GM12878 (cell line): ENCODE measurements around the gene JUND. TPM values are rescaled to one million over a fixed set of nuclear protein-coding genes. Genes with fewer than 3 reads are reported as not detected.

Experiments used
- ATAC-seq: fragments of 200-7000 bp; cut with Tn5 transposase; 3 replicates; pipeline ENCODE4 v1.9.1; 2020; ENCODE audit warnings: mild to moderate bottlenecking, moderate library complexity
- Bru-seq: library from RNA; stranded (reverse); fragments of 400-500 nt; gene quantifications from one replicate; lab custom pipeline; 2021; lab: Mats Ljungman, UMichigan
- BruChase-seq, 2 experiments: library from RNA; stranded (reverse); fragments of 400-500 nt; gene quantifications; one replicate each; lab custom pipeline; 2021; lab: Mats Ljungman, UMichigan
- BruUV-seq: library from RNA; stranded (reverse); fragments of 400-500 nt; replicated peaks from 2 replicates; lab custom pipeline; 2021; lab: Mats Ljungman, UMichigan
- CTCF ChIA-PET: fragments of 300-600 bp; sonication (Branson Sonifier 250); formaldehyde crosslinking; extraction: SDS; loops from one replicate; lab custom pipeline; 2021; ENCODE audit warnings: inconsistent platforms; lab: Yijun Ruan, JAX
- POLR2A ChIA-PET: fragments of 350-600 bp; formaldehyde crosslinking; extraction: SDS; loops from one replicate; lab custom pipeline; 2021; ENCODE audit warnings: inconsistent platforms; lab: Charles Lee
- RAD21 ChIA-PET: fragments of 300-600 bp; sonication (Branson Sonifier 250); formaldehyde crosslinking; loops from one replicate; lab custom pipeline; 2023; ENCODE audit warnings: antibody characterized with exemption; ENCODE audit not compliant: unreplicated experiment; lab: Charles Lee
- SMC1A ChIA-PET: fragments of 300-600 bp; sonication (Branson Sonifier 250); formaldehyde crosslinking; loops from one replicate; lab custom pipeline; 2023; ENCODE audit not compliant: unreplicated experiment, uncharacterized antibody; lab: Charles Lee
- DNase-seq: peaks from one replicate; pipeline ENCODE4 v3.0.0-alpha.2; 2011; ENCODE audit warnings: low read depth, low spot score
- FAIRE-seq: peaks from 3 replicates; lab custom pipeline; 2011; peaks lifted over from hg19 to GRCh38; lab: Jason Lieb, UNC
- H2AFZ ChIP-seq: 2 replicates; pipeline ENCODE4 v1.6.0; 2011; ENCODE audit warnings: low read depth, low read length, control low read depth; ENCODE audit not compliant: control insufficient read depth
- H3K27ac ChIP-seq: 2 replicates; pipeline ENCODE4 v1.5.1; 2011; ENCODE audit warnings: control low read depth; ENCODE audit not compliant: control insufficient read depth, insufficient read depth
- H3K27me3 ChIP-seq, 2 experiments: replicated peaks in 1 of 2; 2 replicates each; pipeline versions ENCODE4 v1.6.0 to v1.6.1; 2011; ENCODE audit warnings: low read length in 1 of 2; ENCODE audit not compliant: control insufficient read depth in 2 of 2, insufficient read depth in 2 of 2
- H3K36me3 ChIP-seq, 2 experiments: 2 replicates each; pipeline ENCODE4 v1.5.1; 2011; ENCODE audit warnings: low read length in 1 of 2; ENCODE audit not compliant: control insufficient read depth in 2 of 2, insufficient read depth in 2 of 2
- H3K4me1 ChIP-seq: 2 replicates; pipeline ENCODE4 v1.6.1; 2011; ENCODE audit warnings: mild to moderate bottlenecking, low read length, moderate library complexity, mixed read lengths; ENCODE audit not compliant: control insufficient read depth, insufficient read depth
- H3K4me2 ChIP-seq: 2 replicates; pipeline ENCODE4 v1.6.0; 2011; ENCODE audit warnings: control low read depth; ENCODE audit not compliant: control insufficient read depth, insufficient read depth
- H3K4me3 ChIP-seq: fragments of 200-600 bp; sonication (generic); 2 replicates; pipeline ENCODE4 v1.5.1; 2016
- H3K79me2 ChIP-seq: 2 replicates; pipeline ENCODE4 v1.6.0; 2011; ENCODE audit warnings: low read length; ENCODE audit not compliant: control insufficient read depth, insufficient read depth
- H3K9ac ChIP-seq: 2 replicates; pipeline ENCODE4 v1.8.0; 2011; ENCODE audit warnings: low read length, control low read depth, mixed read lengths; ENCODE audit not compliant: control insufficient read depth, insufficient read depth
- H3K9me3 ChIP-seq: replicated peaks from 3 replicates; pipeline ENCODE4 v1.5.1; 2011; ENCODE audit warnings: mild to moderate bottlenecking, low read length; ENCODE audit not compliant: control insufficient read depth, insufficient read depth
- H4K20me1 ChIP-seq: 2 replicates; pipeline ENCODE4 v1.6.0; 2011; ENCODE audit not compliant: control insufficient read depth, insufficient read depth
- CREM ChIP-seq: IDR thresholded peaks from 2 replicates; pipeline ENCODE4 v1.6.1; 2014; ENCODE audit warnings: antibody characterized with exemption, low read depth
- ESRRA ChIP-seq: IDR thresholded peaks from 2 replicates; pipeline ENCODE4 v1.6.1; 2012; ENCODE audit warnings: mild to moderate bottlenecking, low read length, improper control_type of control experiment
- HDGF ChIP-seq: fragments of 450-650 bp; IDR thresholded peaks from 2 replicates; pipeline ENCODE4 v1.6.1; 2016; ENCODE audit warnings: antibody characterized with exemption
- KLF5 ChIP-seq: fragments of 450-650 bp; IDR thresholded peaks from 2 replicates; pipeline ENCODE4 v1.6.1; 2014; ENCODE audit warnings: mild to moderate bottlenecking; ENCODE audit not compliant: partially characterized antibody
- NR2C2 ChIP-seq: IDR thresholded peaks from 2 replicates; pipeline ENCODE4 v1.6.1; 2011; ENCODE audit warnings: borderline replicate concordance, low read depth; ENCODE audit not compliant: control insufficient read depth, insufficient read length
- SUZ12 ChIP-seq: fragments of 200-600 bp; sonication (generic); IDR thresholded peaks from one replicate; pipeline ENCODE4 v1.6.1; 2018; ENCODE audit warnings: antibody characterized with exemption, mild to moderate bottlenecking; ENCODE audit not compliant: unreplicated experiment
- ZNF207 ChIP-seq: fragments of 450-650 bp; IDR thresholded peaks from 2 replicates; pipeline ENCODE4 v1.6.1; 2014; ENCODE audit warnings: antibody characterized with exemption, mild to moderate bottlenecking, borderline replicate concordance
- ZNF384 ChIP-seq: IDR thresholded peaks from 2 replicates; pipeline ENCODE4 v1.6.1; 2012; ENCODE audit warnings: low read depth, mild to moderate bottlenecking, low read length, improper control_type of control experiment, borderline replicate concordance
- WGBS: methylation state at CpG from one replicate; pipeline ENCODE4 v1.1.6; 2016; ENCODE audit warnings: low lambda C conversion rate; ENCODE audit not compliant: insufficient replicate concordance, insufficient coverage; ENCODE audit errors: missing lambda C conversion rate; 5-methylcytosine and 5-hydroxymethylcytosine counted together
- in situ Hi-C: fragments of 300-500 bp; cut with MboI; formaldehyde crosslinking; loops from 9 replicates; pipeline ENCODE4 v1.14.3; 2018; ENCODE audit warnings: mixed read lengths
- intact Hi-C: fragments of 100-400 bp; cut with micrococcal nuclease; formaldehyde crosslinking; loops from one replicate; pipeline ENCODE4 v1.14.2; 2022; ENCODE audit not compliant: unreplicated experiment
- long read RNA-seq, 2 experiments: library from polyadenylated mRNA; unstranded; transcript quantifications; one replicate each; pipeline ENCODE4 v2.0.0, GENCODE V29; 2019 to 2020
- polyA minus RNA-seq, 3 experiments: library from RNA; depleted of rRNA, polyadenylated mRNA; stranded (reverse); fragments of >200 nt; gene quantifications; 2 replicates each; pipeline ENCODE4 v1.2.3, GENCODE V29; 2011
- polyA plus RNA-seq, 11 experiments: library from polyadenylated mRNA; depleted of rRNA in 4 of 11; unstranded in 6 of 11; stranded (reverse) in 5 of 11; fragments of >200 nt; fragmentation: Nextera tagmentation in 4 of 11; fragmentation: Illumina TruSeq in 1 of 11; extraction: Ambion mirVana in 4 of 11; extraction: Trizol in 1 of 11; gene quantifications; 1 replicate in 1 of 11; 2 replicates in 10 of 11; pipeline versions ENCODE4 v1.2.1 to v1.2.3, GENCODE V29; 2011 to 2016; ENCODE audit warnings: inconsistent platforms in 2 of 11, missing spikeins in 2 of 11, low read depth in 1 of 11
- total RNA-seq, 4 experiments: library from RNA; depleted of rRNA in 3 of 4; stranded (reverse); fragments of >200 nt in 3 of 4; fragmentation: Illumina TruSeq in 1 of 4; extraction: Trizol in 1 of 4; gene quantifications; 2 replicates each; pipeline versions ENCODE4 v1.2.1 to v1.2.3, GENCODE V29; 2013 to 2021
- TF ChIP-seq, protein P1 (sequence below): fragments of 450-650 bp; IDR thresholded peaks from 2 replicates; pipeline ENCODE4 v1.6.1; 2017; ENCODE audit warnings: low read depth, mild to moderate bottlenecking, moderate library complexity
- TF ChIP-seq, protein P2 (sequence below): fragments of 450-650 bp; IDR thresholded peaks from 2 replicates; pipeline ENCODE4 v1.6.1; 2017; ENCODE audit warnings: mild to moderate bottlenecking, low read depth, inconsistent platforms; ENCODE audit not compliant: poor library complexity, severe bottlenecking

Gene JUND
- total RNA-seq (2013; cell fraction: nucleolus; rRNA removed) = 50.9 and 51.1 TPM in 2 replicates
- total RNA-seq (2014; rRNA removed) (91.3 and 116 TPM in 2 replicates), total RNA-seq (2014; rRNA removed; fragmentation: Illumina TruSeq; extraction: Trizol) (16.9 and 19.1 TPM in 2 replicates), total RNA-seq (2021) (164 and 176 TPM in 2 replicates), polyA plus RNA-seq (2011; rRNA removed) (9.2 and 18.6 TPM in 2 replicates), polyA plus RNA-seq (2014; fragmentation: Illumina TruSeq; extraction: Trizol) (20.3 and 26.8 TPM in 2 replicates), polyA plus RNA-seq (2014; fragmentation: Nextera tagmentation; extraction: Ambion mirVana) (10 to 100 TPM; 11.2 to 16.0 TPM), polyA plus RNA-seq (2014; rRNA removed) (148 and 166 TPM in 2 replicates), polyA plus RNA-seq (2016; fragmentation: Nextera tagmentation; extraction: Ambion mirVana) (1 to 10 TPM; 7.4 to 9.1 TPM), polyA minus RNA-seq (2011; rRNA and poly(A)+ RNA removed) (22.5 and 61.2 TPM in 2 replicates), Bru-seq, nascent RNA (percentile 98 among the genes with signal in this experiment), BruChase-seq, experiment 1, labeled RNA remaining after a 6-hour chase (percentile 98 among the genes with signal in this experiment), BruChase-seq, experiment 2, labeled RNA remaining after a 2-hour chase (percentile 99 among the genes with signal in this experiment)
- polyA plus RNA-seq (2011; ENCODE audit: low read depth) = 5.4 TPM
- 36.2 and 90.3 TPM in 2 replicates for polyA plus RNA-seq (2011; cell fraction: cytosol; rRNA removed)
- polyA plus RNA-seq (2011; cell fraction: nucleus; rRNA removed) = 64.3 and 75.7 TPM in 2 replicates
- 68.6 and 81.1 TPM in 2 replicates for polyA plus RNA-seq (2012)
- polyA minus RNA-seq (2011; cell fraction: cytosol; rRNA and poly(A)+ RNA removed) = 55.2 and 60.1 TPM in 2 replicates
- 70.8 and 116 TPM in 2 replicates for polyA minus RNA-seq (2011; cell fraction: nucleus; rRNA and poly(A)+ RNA removed)
- long read RNA-seq, experiment 1, partial matches to known transcripts = 0 of 4 reads
- long read RNA-seq, experiment 1, other reads (novel, unspliced or antisense) = 0 of 4 reads
- long read RNA-seq, experiment 2 = 0 reads

DNA sequence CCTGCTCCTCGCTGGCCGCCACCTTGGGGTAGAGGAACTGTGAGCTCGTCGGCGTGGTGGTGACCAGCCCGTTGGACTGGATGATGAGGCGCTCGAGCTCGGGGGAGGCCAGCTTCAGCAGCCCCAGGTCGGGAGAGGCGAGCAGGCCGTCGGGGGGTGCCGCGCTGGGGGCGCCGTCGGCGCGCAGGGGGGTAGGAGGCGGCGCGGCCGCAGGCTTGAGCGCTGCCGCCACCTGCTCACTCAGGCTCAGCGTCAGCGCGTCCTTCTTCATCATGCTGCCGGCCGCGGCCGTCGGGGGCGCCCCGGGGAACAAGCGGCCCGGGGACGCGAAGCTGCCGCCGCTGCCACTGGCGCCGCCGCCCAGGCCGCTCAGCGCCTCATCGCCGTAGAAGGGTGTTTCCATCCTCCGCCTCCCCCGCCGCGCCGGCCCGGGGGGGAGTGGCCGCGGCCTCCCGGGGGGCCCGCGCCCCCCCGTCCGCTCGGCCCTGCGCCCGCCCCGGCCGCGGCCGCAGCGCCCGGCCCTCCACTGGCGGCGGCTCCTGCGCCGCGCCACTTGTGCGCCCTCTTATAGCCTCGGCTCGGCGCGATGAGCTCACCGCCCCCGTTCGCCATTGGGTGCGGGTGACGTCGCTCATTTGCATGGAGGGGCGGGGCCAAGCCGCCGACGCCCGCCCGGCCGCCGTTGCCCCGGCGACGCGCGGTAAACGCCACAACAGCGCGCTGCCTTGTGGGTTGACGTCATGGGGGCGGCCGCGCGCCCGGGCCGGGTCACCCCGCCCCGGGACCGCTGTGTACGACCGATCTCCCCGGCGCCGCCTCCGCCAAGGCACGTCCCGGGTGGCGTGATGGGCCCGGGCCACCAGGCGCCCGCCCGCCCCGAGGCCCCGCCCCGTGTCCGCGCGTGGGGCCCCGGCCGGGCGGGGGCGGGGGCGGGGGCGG, at the start of gene JUND:
JUND (minus strand) TSS at position 541 of the 939 bp plus-strand sequence; CDS start at position 403, 138 bp downstream.
- Histone ChIP-seq H3K9ac (peak within 1 kb of the TSS; percentile 99), H3K9me3 (no peaks in the 10 kb centered on the region), H4K20me1 (peaks cover 14% of the 10 kb centered on the region), H3K27ac (peak within 1 kb of the TSS; percentile 100), H3K79me2 (peaks cover 40% of the 10 kb centered on the region), H3K4me2 (peak within 1 kb of the TSS; percentile 98), H3K4me3 (peak within 1 kb of the TSS; percentile 98), H3K36me3 (peaks cover 0 to 4% of the 10 kb centered on the region in 2 experiments; a peak in 2 of 4 replicates), H3K4me1 (peaks cover 31% of the 10 kb centered on the region), H2AFZ (peak within 1 kb of the TSS; percentile 41), H3K27me3 (no peaks in the 10 kb centered on the region)
- in situ Hi-C loops (no loop called here), intact Hi-C loops (loop anchor here (1.0 to 2.0 kb wide), 2 partner anchors 9 to 129 kb away; no protein-coding TSS in a partner anchor)
- ChIA-PET SMC1A (interaction anchor here (1.0 to 6.3 kb wide), 12 partner anchors 10 to 136 kb away, joined by 3 to 176 read pairs (median 18); partner anchors contain the start of genes LSM4 and RAB3A), RAD21 (interaction anchor here (0.5 to 7.1 kb wide), 17 partner anchors 10 to 136 kb away, joined by 3 to 259 read pairs (median 11); partner anchors contain the start of genes LSM4, MPV17L2, PGPEP1 and RAB3A), POLR2A (interaction anchor here (0.5 to 8.4 kb wide), 33 partner anchors 10 to 1385 kb away, joined by 3 to 206 read pairs (median 5); partner anchors contain the start of genes IL12RB1, LRRC25, LSM4 and MAST3), CTCF (interaction anchor here (0.9 to 14.1 kb wide), 13 partner anchors 8 to 190 kb away, joined by 3 to 516 read pairs (median 49); partner anchors contain the start of genes LSM4 and PGPEP1)
- no TSS peak for BruUV-seq
- FAIRE-seq = peak; percentile 38
- peak; percentile 88 for DNase-seq
- WGBS = 3% methylated on average over 97 of the region's 138 CpGs
- ATAC-seq = peak; percentile 64
- TF ChIP-seq ZNF207 = peak; percentile 28
- TF ChIP-seq, protein P1, sequence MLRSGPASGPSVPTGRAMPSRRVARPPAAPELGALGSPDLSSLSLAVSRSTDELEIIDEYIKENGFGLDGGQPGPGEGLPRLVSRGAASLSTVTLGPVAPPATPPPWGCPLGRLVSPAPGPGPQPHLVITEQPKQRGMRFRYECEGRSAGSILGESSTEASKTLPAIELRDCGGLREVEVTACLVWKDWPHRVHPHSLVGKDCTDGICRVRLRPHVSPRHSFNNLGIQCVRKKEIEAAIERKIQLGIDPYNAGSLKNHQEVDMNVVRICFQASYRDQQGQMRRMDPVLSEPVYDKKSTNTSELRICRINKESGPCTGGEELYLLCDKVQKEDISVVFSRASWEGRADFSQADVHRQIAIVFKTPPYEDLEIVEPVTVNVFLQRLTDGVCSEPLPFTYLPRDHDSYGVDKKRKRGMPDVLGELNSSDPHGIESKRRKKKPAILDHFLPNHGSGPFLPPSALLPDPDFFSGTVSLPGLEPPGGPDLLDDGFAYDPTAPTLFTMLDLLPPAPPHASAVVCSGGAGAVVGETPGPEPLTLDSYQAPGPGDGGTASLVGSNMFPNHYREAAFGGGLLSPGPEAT = no peak
- TF ChIP-seq, protein P2, sequence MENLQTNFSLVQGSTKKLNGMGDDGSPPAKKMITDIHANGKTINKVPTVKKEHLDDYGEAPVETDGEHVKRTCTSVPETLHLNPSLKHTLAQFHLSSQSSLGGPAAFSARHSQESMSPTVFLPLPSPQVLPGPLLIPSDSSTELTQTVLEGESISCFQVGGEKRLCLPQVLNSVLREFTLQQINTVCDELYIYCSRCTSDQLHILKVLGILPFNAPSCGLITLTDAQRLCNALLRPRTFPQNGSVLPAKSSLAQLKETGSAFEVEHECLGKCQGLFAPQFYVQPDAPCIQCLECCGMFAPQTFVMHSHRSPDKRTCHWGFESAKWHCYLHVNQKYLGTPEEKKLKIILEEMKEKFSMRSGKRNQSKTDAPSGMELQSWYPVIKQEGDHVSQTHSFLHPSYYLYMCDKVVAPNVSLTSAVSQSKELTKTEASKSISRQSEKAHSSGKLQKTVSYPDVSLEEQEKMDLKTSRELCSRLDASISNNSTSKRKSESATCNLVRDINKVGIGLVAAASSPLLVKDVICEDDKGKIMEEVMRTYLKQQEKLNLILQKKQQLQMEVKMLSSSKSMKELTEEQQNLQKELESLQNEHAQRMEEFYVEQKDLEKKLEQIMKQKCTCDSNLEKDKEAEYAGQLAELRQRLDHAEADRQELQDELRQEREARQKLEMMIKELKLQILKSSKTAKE = no peak
- no peak for TF ChIP-seq CREM
- no peak for TF ChIP-seq NR2C2
- no peak for TF ChIP-seq ZNF384
- TF ChIP-seq HDGF = no peak
- TF ChIP-seq SUZ12 = no peak
- TF ChIP-seq KLF5 = no peak
- TF ChIP-seq ESRRA = no peak
